ENCODE data around the gene CFAP119.

DNA sequence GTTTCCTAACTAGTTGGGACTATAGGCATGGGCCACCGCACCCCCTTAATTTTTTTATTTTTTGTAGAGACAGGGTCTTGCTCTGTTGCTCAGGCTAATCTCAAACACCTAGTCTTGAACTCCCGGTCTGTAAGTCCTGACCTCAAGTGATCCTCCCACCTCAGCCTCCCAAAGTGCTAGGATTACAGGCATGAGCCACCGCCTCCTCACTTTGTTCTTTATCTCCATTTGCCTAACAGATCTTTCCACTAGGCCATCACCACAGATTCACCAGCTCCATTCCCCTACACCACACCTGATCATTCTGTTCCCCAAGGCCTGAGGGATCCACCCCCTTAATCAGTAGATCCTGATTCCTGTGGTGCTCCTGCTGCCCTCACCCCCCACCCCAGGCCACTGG lies 32.8 kb upstream of the CFAP119 start:
- TF ChIP-seq, protein P1, sequence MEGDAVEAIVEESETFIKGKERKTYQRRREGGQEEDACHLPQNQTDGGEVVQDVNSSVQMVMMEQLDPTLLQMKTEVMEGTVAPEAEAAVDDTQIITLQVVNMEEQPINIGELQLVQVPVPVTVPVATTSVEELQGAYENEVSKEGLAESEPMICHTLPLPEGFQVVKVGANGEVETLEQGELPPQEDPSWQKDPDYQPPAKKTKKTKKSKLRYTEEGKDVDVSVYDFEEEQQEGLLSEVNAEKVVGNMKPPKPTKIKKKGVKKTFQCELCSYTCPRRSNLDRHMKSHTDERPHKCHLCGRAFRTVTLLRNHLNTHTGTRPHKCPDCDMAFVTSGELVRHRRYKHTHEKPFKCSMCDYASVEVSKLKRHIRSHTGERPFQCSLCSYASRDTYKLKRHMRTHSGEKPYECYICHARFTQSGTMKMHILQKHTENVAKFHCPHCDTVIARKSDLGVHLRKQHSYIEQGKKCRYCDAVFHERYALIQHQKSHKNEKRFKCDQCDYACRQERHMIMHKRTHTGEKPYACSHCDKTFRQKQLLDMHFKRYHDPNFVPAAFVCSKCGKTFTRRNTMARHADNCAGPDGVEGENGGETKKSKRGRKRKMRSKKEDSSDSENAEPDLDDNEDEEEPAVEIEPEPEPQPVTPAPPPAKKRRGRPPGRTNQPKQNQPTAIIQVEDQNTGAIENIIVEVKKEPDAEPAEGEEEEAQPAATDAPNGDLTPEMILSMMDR (IDR thresholded peaks at IDR 0.05; ENCODE audit: borderline replicate concordance, extremely low read depth, low read length, poor library complexity, severe bottlenecking), result no peak
- no peak for TF ChIP-seq EZH2 (IDR thresholded peaks at IDR 0.05; ENCODE audit: borderline replicate concordance, low read depth, low read length, severe bottlenecking)
